RWPE1 (cell line): ENCODE data around the gene PROSER3.

Experiments
- CTCF ChIA-PET: fragments of 350-600 bp; sonication (Branson Sonifier 250); formaldehyde crosslinking; extraction: SDS; loops from one replicate; lab custom pipeline; 2021; lab: Yijun Ruan, JAX
- POLR2A ChIA-PET: fragments of 400-600 bp; formaldehyde crosslinking; extraction: SDS; loops from one replicate; lab custom pipeline; 2020; ENCODE audit warnings: antibody characterized with exemption; ENCODE audit not compliant: low non-redundant PET; lab: Yijun Ruan, JAX
- DNase-seq: peaks from one replicate; pipeline ENCODE4 v3.0.0; 2012; ENCODE audit warnings: low spot score
- H3K27ac ChIP-seq: fragments of 450-650 bp; 2 replicates; pipeline ENCODE4 v1.5.1; 2017
- CTCF ChIP-seq: fragments of 450-650 bp; conservative IDR thresholded peaks from 2 replicates; pipeline ENCODE4 v1.5.1; 2017; ENCODE audit warnings: low read depth, mild to moderate bottlenecking

The PROSER3 gene

DNA sequence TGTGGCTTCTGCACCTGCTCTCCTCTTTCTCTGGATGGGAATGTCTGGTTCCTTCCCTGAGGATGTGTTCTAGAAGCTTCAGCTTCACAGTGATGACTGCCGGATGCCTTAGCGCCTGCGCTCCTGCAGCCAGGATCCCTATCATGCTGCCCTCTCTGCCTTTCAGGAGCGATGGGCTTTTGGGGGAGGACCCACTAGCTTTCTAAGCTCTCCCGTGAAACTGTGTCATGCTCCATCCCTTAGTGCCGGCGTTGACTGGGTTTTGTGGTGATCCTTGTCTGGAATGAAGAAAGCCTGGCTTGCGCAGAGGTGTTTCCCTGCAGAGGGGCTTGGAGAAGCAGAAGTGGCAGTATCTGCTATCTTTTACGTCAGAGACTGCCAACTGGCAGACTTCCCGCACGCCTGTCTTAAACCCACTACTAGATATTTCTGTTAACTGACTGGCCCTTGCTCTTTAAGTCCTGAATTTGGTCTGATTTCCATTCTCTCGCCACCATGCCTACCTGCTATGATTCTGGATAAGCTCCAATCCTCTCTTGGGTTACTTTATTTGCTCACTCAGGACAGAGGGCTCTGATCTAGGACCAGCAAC is 44.0 kb upstream of the PROSER3 start:
- ChIA-PET CTCF (no interaction called here), POLR2A (no interaction called here)
- no peak for DNase-seq
- H3K27ac ChIP-seq, result no peak overlapping the region
- TF ChIP-seq CTCF, result no peak

DNA sequence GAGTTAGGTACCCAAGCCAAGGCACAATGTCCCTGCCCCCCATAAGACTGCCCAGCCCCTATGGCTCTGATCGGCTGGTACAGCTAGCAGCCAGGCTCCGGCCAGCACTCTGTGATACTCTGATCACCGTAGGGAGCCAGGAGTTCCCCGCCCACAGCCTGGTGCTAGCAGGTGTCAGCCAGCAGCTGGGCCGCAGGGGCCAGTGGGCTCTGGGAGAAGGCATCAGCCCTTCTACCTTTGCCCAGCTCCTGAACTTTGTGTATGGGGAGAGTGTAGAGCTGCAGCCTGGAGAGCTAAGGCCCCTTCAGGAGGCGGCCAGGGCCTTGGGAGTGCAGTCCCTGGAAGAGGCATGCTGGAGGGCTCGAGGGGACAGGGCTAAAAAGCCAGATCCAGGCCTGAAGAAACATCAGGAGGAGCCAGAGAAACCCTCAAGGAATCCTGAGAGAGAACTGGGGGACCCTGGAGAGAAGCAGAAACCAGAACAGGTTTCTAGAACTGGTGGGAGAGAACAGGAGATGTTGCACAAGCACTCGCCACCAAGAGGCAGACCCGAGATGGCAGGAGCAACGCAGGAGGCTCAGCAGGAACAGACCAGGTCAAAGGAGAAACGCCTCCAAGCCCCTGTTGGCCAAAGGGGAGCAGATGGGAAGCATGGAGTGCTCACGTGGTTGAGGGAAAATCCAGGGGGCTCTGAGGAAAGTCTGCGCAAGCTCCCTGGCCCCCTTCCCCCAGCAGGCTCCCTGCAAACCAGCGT is 43.2 kb upstream of the PROSER3 start:
- DNase-seq, result no peak
- CTCF ChIA-PET, result interaction anchor here (0.7 kb wide), 1 partner anchor 114 kb away, joined by 10 read pairs; no protein-coding TSS in a partner anchor
- POLR2A ChIA-PET, result no interaction called here
- 0 out of 2 replicates have a peak overlapping the region, but pooled peaks have one; percentile 3 for H3K27ac ChIP-seq
- no peak for TF ChIP-seq CTCF

DNA sequence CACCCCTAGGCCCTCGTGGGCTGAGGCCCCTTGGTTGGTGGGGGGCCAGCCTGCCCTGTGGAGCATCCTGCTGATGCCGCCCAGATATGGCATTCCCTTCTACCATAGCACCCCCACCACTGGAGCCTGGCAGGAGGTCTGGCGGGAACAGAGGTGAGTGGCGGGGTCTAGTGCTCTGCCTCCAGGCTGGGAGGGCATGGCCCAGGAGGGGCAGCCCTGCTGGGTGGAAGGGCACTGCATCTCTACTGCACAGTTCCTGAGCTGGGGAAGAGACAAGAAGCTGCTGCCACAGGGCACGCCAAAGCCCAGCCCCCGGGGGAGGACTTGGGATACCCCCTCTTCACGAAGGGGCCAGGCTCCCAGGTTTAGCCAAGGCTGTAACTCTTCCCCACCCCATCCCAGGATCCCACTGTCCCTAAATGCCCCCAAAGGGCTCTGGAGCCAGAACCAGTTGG is 42.6 kb upstream of the PROSER3 start:
- POLR2A ChIA-PET, result no interaction called here
- H3K27ac ChIP-seq, result peak overlapping the region; percentile 93
- CTCF ChIA-PET, result interaction anchor here (0.7 kb wide), 1 partner anchor 115 kb away, joined by 10 read pairs; no protein-coding TSS in a partner anchor
- DNase-seq, result no peak
- no peak for TF ChIP-seq CTCF

GRCh38 chr19:35715981-35716800 is 41.8 kb upstream of the PROSER3 start:
- no peak for TF ChIP-seq CTCF
- ChIA-PET CTCF (interaction anchor here (0.7 kb wide), 2 partner anchors 14 to 17 kb away, joined by 3 to 4 read pairs; no protein-coding TSS in a partner anchor), POLR2A (no interaction called here)
- peak overlapping the region; percentile 93 for H3K27ac ChIP-seq
- peak; percentile 46 for DNase-seq

- POLR2A ChIA-PET, result no interaction called here
- CTCF ChIA-PET, result no interaction called here
- H3K27ac ChIP-seq, result peak overlapping the region; percentile 93
- DNase-seq, result peak; percentile 88
- TF ChIP-seq CTCF, result peak; percentile 97
These were observed 40.9 kb upstream of the PROSER3 start for GRCh38 chr19:35716801-35717664.
